WTC11 (cell line): ENCODE data around the gene SERPINB6.

ENCODE experiments used
- ATF2 ChIP-seq: sonication (generic); formaldehyde crosslinking; IDR thresholded peaks from 2 replicates; pipeline ENCODE4 v1.8.1; 2022; ENCODE audit warnings: low read depth, missing genetic modification reagents, borderline replicate concordance
- ETV6 ChIP-seq: sonication (generic); formaldehyde crosslinking; IDR thresholded peaks from 2 replicates; pipeline ENCODE4 v1.8.1; 2022; ENCODE audit warnings: mild to moderate bottlenecking, missing genetic modification reagents
- FOXP1 ChIP-seq: sonication (generic); formaldehyde crosslinking; IDR thresholded peaks from 2 replicates; pipeline ENCODE4 v1.8.0; 2022; ENCODE audit warnings: missing genetic modification reagents, mild to moderate bottlenecking, moderate library complexity, borderline replicate concordance
- MAX ChIP-seq: sonication (generic); formaldehyde crosslinking; IDR thresholded peaks from 2 replicates; pipeline ENCODE4 v1.8.0; 2022; ENCODE audit warnings: mild to moderate bottlenecking, missing genetic modification reagents
- PREB ChIP-seq: sonication (generic); formaldehyde crosslinking; IDR thresholded peaks from 2 replicates; pipeline ENCODE4 v1.8.1; 2022; ENCODE audit warnings: mild to moderate bottlenecking, missing genetic modification reagents, moderate library complexity, borderline replicate concordance
- USF2 ChIP-seq: sonication (generic); formaldehyde crosslinking; IDR thresholded peaks from 2 replicates; pipeline ENCODE4 v1.8.1; 2023; ENCODE audit warnings: mild to moderate bottlenecking, missing genetic modification reagents, moderate library complexity
- TF ChIP-seq, protein P1 (sequence below): fragments of 200-600 bp; IDR thresholded peaks from 2 replicates; pipeline ENCODE4 v1.8.0; 2022; ENCODE audit warnings: antibody characterized with exemption

DNA sequence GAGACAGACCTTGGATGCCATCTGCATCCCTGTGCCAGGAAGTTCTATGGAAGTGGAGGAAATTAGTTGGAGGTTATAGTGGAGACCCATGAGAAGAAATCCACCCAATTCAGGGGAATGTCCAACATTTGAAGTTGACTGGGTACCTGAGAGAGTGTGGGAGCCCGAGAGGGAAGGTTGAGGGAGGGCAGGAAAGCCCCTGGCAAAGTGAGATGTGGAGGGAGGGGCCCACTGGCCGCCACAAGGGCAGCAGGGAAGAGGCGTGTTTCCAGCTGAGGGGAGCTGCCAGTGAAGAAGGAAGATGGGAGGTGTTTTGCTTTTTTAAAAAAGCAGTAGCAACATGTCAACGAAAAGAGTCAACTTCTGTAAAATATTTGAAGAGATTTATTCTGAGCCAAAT, 52.0 kb downstream of the SERPINB6 start:
- TF ChIP-seq, protein P1, sequence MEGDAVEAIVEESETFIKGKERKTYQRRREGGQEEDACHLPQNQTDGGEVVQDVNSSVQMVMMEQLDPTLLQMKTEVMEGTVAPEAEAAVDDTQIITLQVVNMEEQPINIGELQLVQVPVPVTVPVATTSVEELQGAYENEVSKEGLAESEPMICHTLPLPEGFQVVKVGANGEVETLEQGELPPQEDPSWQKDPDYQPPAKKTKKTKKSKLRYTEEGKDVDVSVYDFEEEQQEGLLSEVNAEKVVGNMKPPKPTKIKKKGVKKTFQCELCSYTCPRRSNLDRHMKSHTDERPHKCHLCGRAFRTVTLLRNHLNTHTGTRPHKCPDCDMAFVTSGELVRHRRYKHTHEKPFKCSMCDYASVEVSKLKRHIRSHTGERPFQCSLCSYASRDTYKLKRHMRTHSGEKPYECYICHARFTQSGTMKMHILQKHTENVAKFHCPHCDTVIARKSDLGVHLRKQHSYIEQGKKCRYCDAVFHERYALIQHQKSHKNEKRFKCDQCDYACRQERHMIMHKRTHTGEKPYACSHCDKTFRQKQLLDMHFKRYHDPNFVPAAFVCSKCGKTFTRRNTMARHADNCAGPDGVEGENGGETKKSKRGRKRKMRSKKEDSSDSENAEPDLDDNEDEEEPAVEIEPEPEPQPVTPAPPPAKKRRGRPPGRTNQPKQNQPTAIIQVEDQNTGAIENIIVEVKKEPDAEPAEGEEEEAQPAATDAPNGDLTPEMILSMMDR: no peak
- TF ChIP-seq MAX (CRISPR knock-in tag) (no peak), FOXP1 (CRISPR knock-in tag) (no peak), ATF2 (CRISPR knock-in tag) (no peak), USF2 (CRISPR knock-in tag) (no peak), PREB (no peak), ETV6 (CRISPR knock-in tag) (no peak)
